HG03439 (cell line): ENCODE measurements around the gene EME2.

Experiments
- ATAC-seq: cut with Tn5 transposase; IDR thresholded peaks from one replicate; pipeline ENCODE4 v1.9.1; 2021; ENCODE audit warnings: mild to moderate bottlenecking, moderate library complexity; ENCODE audit not compliant: unreplicated experiment

EME2 gene

GRCh38 chr16:1745181-1745899 is 27.3 kb upstream of the EME2 start:
- ATAC-seq = no peak

- ATAC-seq = no peak
Measured at GRCh38 chr16:1745900-1746692, 26.5 kb upstream of the EME2 start.

DNA sequence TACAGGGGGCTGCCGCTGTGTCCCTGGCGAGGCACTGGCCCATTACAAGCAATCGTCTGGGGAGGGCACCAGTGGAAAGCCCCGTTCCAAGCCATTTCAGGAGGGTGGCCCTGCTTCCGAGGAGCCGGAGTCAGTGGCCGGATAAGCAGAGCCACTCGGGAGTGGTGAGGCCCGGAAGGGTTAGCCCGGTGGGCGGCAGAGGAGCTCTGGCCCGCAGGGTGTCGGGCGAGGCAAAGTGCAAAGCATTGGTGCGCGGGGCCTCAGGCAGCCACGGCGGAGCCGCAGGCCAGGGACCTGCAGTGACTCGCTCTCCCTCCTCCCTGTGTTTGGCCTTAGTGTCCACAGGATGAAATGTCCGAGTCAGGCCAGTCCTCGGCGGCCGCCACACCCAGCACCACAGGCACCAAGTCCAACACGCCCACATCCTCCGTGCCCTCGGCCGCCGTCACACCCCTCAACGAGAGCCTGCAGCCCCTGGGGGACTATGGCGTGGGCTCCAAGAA is 25.9 kb upstream of the EME2 start:
- ATAC-seq = no peak

DNA sequence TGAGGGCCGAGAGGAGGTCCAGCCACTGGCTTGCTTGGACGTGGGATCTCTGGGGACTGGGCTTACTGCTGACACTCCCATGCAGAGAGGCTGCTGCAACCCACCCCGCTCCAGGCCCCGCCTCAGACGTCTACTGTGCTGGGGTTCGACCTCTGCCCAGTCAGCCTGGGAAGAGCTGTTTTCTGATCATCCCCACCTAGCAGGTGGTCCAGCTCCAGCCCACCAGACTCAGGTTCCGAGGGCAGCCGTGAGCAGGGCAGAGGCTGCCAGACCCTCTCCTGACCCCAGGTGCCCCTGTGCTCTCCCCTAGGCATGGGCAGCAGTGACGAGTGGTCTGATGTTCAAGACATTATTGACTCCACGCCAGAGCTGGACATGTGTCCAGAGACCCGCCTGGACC is 24.7 kb upstream of the EME2 start:
- no peak for ATAC-seq

GRCh38 chr16:1749152-1750117 is 23.2 kb upstream of the EME2 start:
- ATAC-seq = no peak

- ATAC-seq = no peak
Measured at GRCh38 chr16:1751946-1752345, 20.7 kb upstream of the EME2 start.

GRCh38 chr16:1752853-1753252 is 19.8 kb upstream of the EME2 start:
- no peak for ATAC-seq

DNA sequence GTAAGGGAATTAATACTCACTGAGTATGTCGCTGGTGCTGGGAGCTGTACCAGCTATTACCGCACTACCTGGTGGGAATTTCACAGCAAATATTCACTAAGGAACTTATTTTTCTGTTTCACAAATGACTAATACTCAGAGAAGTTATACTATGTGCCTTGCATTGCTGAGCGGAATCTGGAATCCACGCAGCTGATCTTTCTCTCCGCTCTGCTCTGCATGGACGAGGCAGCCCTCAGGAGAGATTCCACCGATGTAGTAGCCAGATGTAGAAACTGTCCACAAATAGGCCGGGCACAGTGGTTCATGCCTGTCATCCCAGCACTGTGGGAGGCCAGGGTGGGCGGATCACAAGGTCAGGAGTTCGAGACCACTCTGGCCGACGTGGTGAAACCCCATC is 18.4 kb upstream of the EME2 start:
- ATAC-seq = no peak

DNA sequence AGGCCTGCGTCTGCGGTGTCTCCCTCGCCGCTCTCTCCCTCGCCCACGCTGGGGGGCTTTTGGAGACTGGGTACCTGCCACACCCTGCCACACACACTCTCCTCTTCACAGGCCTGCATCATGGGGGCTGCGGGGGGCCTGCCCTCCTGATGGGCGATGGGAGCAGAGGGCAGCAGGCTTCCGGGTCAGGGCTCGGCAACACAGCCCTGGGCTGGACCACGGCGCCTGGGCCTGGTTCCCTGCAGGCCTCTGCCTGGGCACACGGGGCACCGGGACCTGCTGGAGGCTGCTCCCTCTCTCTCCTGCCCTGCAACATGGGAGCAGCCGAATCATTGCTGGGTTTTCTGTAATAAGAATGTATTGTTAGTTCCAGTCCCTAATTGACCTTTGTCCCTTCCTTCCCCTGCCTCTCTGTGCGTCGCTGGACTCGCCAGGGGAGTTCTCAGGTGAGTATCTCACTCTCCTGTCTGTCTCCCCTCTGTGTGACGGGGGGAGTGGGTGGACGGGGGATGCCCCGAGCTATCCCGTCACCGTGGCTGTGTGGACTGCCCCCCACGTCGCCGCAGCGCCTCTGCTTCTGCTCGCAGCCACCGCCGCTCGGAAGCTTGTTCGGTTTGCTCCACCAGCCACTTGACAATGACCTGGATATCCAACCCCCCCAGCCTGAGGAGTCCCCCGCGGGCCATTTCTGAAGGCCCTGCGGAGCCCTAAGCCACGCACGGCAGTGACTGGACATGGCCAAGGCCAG is 14.7 kb upstream of the EME2 start:
- ATAC-seq = no peak

- ATAC-seq = no peak
Measured at GRCh38 chr16:1758923-1759322, 13.7 kb upstream of the EME2 start.

GRCh38 chr16:1759511-1759910 is 13.1 kb upstream of the EME2 start:
- ATAC-seq = no peak

GRCh38 chr16:1760911-1761310 is 11.7 kb upstream of the EME2 start:
- ATAC-seq = no peak

GRCh38 chr16:1761751-1762150 is 10.9 kb upstream of the EME2 start:
- no peak for ATAC-seq

DNA sequence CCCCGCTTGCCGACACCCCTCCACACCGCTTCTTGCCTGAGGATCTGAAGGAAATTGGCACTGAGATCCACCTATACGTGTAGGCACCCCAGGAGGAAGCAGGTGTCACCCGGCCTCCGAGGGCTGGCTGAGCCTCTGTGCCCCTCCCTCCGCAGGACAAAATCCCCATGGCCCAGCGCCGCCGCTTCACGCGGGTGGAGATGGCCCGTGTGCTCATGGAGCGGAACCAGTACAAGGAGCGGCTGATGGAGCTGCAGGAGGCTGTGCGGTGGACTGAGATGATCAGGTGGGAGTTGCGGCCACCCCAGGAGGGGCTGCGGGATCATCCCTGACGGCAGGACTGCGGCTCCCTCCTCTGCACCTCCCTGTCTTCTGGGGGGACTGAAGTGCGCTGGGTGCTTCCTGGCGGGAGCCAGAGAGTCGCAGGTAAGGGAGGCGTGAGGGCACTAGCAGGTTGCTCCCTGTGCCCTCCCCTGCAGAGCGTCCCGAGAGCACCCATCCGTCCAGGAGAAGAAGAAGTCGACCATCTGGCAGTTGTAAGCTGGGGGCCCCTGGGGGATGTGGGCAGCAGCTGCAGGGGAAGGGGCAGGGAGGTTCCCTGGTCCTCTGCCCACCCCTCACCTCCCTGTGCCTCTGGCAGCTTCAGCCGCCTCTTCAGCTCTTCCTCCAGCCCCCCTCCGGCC is 10.3 kb upstream of the EME2 start:
- ATAC-seq = no peak

DNA sequence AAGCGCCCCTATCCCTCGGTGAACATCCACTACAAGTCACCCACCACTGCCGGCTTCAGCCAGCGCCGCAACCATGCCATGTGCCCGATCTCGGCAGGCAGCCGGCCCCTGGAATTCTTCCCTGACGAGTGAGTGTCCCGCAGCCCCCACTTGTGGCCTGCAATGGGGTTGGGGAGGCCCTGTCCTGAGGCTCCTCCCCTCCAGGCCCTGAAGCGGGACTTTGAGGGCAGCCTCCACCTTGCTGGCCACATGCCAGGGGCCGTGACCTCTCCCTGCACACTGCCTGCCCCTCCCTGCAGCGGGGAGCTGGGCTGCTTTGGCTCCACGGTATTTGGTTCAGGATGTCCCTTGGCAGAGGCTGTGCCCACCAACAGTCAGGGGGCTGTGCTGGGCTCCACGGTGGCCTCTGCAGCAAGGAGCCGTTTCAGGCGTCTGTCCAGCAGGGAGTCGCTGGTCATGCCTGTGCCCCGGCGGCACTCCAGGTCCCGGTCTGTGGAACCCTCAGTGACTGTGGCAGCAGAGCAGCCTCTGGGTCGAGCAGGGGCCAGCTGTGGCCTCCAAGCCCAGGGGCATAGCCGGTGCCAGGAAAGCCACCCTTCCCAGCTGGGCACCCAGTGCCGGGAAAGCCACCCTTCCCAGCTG is 9.6 kb upstream of the EME2 start:
- no peak for ATAC-seq

DNA sequence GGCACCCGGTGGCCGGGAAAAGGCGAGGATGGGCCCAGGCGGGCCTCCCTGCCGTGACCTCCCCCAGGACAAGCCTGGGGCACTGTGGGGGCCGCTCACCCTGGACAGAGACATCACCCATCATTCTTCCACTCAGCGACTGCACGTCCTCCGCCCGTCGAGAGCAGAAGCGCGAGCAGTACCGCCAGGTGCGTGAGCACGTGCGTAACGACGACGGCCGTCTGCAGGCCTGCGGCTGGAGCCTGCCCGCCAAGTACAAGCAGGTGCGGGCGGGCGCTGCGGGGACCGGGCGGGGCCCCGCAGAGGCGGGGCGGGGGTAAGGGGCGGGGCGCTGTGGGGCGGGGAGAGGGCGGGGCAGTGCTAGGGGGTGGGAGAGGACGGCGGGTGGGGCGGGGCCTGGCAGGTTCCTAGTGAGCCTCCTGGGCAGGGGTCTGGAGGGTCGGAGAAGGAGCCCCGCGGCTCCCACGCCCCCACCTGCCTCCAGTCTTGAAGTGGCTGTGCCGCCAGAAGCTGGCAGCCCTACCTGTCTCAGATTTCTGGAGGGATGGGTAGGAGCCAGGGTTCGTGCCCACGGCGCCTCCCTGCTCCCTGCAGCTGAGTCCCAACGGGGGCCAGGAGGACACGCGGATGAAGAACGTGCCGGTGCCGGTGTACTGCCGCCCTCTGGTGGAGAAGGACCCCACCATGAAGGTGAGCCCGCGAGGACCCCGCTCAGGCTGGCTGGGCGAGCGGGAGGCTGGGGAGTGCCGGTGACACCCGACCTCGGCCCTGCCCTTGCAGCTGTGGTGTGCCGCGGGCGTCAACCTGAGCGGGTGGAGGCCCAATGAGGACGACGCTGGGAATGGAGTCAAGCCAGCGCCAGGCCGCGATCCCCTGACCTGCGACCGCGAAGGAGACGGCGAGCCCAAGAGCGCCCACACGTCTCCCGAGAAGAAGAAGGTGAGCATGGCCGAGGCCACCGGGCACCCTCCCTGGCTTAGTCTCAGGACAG is 8.8 kb upstream of the EME2 start:
- ATAC-seq = no peak

GRCh38 chr16:1764971-1765370 is 7.6 kb upstream of the EME2 start:
- ATAC-seq = no peak

GRCh38 chr16:1765826-1766225 is 6.8 kb upstream of the EME2 start:
- ATAC-seq = no peak
